Skeletal muscle tissue (tissue), 4 donors: Measurements from ENCODE around the gene VEGFC. TPM values are rescaled to one million over a fixed set of nuclear protein-coding genes. Genes with fewer than 3 reads are reported as not detected.
A peak's percentile ranks its signal among the peaks of the same experiment; 100 is the strongest.

Experiments
- H3K27ac ChIP-seq: one replicate; pipeline ENCODE4 v1.7.0; 2013; ENCODE audit warnings: mild to moderate bottlenecking, low read depth, low read length, inconsistent platforms
- H3K27me3 ChIP-seq, 3 donors: one replicate each; pipeline ENCODE4 v1.7.0; 2013; ENCODE audit warnings: low read length in 3 of 3; ENCODE audit not compliant: control insufficient read depth in 3 of 3, insufficient read depth in 3 of 3
- H3K36me3 ChIP-seq, 3 donors: one replicate each; pipeline ENCODE4 v1.7.0; 2013; ENCODE audit warnings: low read length in 3 of 3; ENCODE audit not compliant: control insufficient read depth in 3 of 3, insufficient read depth in 3 of 3
- H3K4me1 ChIP-seq, 3 donors: one replicate each; pipeline ENCODE4 v1.7.0; 2013; ENCODE audit warnings: low read length in 3 of 3, mild to moderate bottlenecking in 3 of 3; ENCODE audit not compliant: control insufficient read depth in 3 of 3, insufficient read depth in 3 of 3
- H3K4me3 ChIP-seq, 3 donors: one replicate each; pipeline ENCODE4 v1.7.0; 2013; ENCODE audit warnings: low read length in 3 of 3
- H3K9ac ChIP-seq, 3 donors: one replicate each; pipeline ENCODE4 v1.7.0; 2013; ENCODE audit warnings: low read length in 3 of 3, mild to moderate bottlenecking in 3 of 3, moderate library complexity in 2 of 3, low read depth in 1 of 3
- H3K9me3 ChIP-seq, 3 donors: one replicate each; pipeline ENCODE4 v1.7.0; 2013; ENCODE audit warnings: low read length in 3 of 3; ENCODE audit not compliant: control insufficient read depth in 3 of 3
- total RNA-seq: library from RNA; depleted of rRNA; stranded (reverse); fragments of >200 nt; gene quantifications from one replicate; pipeline ENCODE4 v1.2.3, GENCODE V29; 2014
- donor health status: Osteomylitis.

The VEGFC gene
- 6.8 TPM for total RNA-seq

GRCh38 chr4:176792326-176793059 lies at the start of gene VEGFC:
Gene VEGFC (minus strand): TSS chr4:176792922. CDS start chr4:176792311, 611 bp downstream.
- peak within 1 kb of the TSS; percentile 65 to 80 (median 78) for H3K9ac ChIP-seq
- H3K27ac ChIP-seq: peak within 1 kb of the TSS; percentile 34
- no peaks in the 10 kb centered on the region for H3K36me3 ChIP-seq
- H3K9me3 ChIP-seq: no peaks in the 10 kb centered on the region
- peak within 1 kb of the TSS; percentile 63 to 78 (median 75) for H3K4me3 ChIP-seq
- H3K4me1 ChIP-seq: peaks cover 0 to 3% (median 0%) of the 10 kb centered on the region in 3 donors
- peaks cover 0 to 7% (median 0%) of the 10 kb centered on the region in 3 donors for H3K27me3 ChIP-seq

DNA sequence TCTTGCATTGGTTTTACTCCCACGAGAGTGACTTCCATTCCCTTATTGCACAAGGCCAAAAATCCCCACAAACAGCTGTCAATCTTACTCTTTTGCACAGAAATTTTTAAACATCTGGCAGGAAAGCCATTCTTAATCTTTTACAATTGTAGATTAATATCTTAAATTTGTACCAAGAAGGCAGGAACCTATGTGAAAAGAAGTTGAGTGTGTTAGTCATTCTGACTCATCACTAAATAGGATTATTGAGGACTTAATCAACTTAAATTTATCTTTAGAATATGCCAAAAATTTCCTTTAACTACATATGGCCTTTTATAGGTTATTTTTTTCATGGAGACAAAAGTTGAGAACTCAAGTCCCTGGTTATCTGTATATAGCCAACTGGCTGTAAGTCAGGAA lies 49.0 kb upstream of the VEGFC start:
- H3K4me3 ChIP-seq: no peak overlapping the region
- H3K36me3 ChIP-seq: no peaks in the 10 kb centered on the region
- no peak overlapping the region for H3K9ac ChIP-seq
- H3K4me1 ChIP-seq: no peaks in the 10 kb centered on the region
- no peak overlapping the region for H3K27ac ChIP-seq
- peaks cover 0 to 6% (median 0%) of the 10 kb centered on the region in 3 donors for H3K9me3 ChIP-seq
- no peaks in the 10 kb centered on the region for H3K27me3 ChIP-seq

DNA sequence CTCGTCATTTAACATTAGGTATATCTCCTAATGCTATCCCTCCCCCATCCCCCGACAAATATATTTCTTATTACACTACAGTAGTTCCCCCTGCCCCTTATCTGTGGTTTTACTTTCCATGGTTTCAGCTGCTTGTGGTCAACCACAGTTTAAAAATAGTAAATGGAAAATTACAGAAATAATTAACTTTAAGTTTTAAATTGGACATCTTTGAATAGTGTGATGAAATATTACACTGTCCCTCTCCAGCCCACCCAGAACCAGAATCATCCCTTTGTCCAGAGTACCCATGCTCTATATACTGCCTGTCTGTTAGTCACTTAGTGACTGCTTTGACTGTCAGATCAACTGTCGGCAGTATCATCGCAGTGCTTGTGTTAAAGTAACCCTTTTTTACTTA lies 47.4 kb upstream of the VEGFC start:
- Histone ChIP-seq H3K9ac (no peak overlapping the region), H3K4me1 (no peaks in the 10 kb centered on the region), H3K9me3 (no peaks in the 10 kb centered on the region), H3K36me3 (no peaks in the 10 kb centered on the region), H3K27me3 (no peaks in the 10 kb centered on the region), H3K27ac (no peak overlapping the region), H3K4me3 (no peak overlapping the region)

- no peaks in the 10 kb centered on the region for H3K4me1 ChIP-seq
- no peak overlapping the region for H3K4me3 ChIP-seq
- no peak overlapping the region for H3K9ac ChIP-seq
- H3K36me3 ChIP-seq: no peaks in the 10 kb centered on the region
- H3K27ac ChIP-seq: no peak overlapping the region
- H3K9me3 ChIP-seq: no peaks in the 10 kb centered on the region
- H3K27me3 ChIP-seq: no peaks in the 10 kb centered on the region
These were observed 46.9 kb upstream of the VEGFC start for GRCh38 chr4:176839656-176840055.

DNA sequence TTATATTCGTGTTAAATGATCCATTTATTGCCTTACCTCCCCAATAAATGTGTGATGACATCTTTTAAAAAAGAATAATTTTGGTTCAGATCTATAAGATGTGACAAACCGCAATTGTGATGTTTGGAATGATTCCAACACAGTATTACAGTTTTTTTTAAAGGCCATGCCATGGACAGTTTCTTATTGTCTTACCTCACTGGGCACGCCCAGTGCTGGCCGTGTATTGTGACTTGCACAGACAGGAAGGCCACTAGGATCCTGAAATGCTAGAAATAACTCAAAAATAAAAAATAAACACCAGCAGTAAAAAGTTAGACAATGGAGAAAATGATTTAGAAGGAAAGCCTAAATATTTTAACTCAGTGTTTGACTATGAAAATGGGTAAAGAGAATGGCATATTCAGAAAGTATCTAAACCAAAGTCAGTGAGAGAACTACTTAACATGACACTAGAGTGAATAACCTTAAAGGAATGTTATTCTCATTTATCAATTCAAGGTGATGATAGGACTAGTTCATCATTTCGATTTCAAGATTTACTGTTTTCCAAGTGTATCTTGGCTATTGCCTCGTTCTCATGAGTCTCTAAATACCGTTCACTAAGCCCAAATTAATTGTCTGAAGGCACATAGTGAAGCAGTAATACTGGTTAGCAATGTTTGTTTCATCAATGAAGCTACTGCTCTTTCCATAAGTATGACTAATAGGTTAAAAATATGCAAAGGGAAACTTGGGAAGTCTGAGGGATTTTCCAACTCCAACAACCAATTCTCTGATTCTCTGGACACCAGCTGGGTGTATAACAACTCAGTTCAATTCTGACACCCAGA lies 46.1 kb upstream of the VEGFC start:
- H3K9me3 ChIP-seq: no peaks in the 10 kb centered on the region
- no peak overlapping the region for H3K27ac ChIP-seq
- H3K27me3 ChIP-seq: no peaks in the 10 kb centered on the region
- no peaks in the 10 kb centered on the region for H3K36me3 ChIP-seq
- H3K9ac ChIP-seq: no peak overlapping the region
- H3K4me1 ChIP-seq: no peaks in the 10 kb centered on the region
- H3K4me3 ChIP-seq: no peak overlapping the region

GRCh38 chr4:176837169-176837895 lies 44.6 kb upstream of the VEGFC start:
- Histone ChIP-seq H3K4me1 (no peaks in the 10 kb centered on the region), H3K4me3 (no peak overlapping the region), H3K36me3 (no peaks in the 10 kb centered on the region), H3K27ac (no peak overlapping the region), H3K27me3 (no peaks in the 10 kb centered on the region), H3K9me3 (no peaks in the 10 kb centered on the region), H3K9ac (no peak overlapping the region)

DNA sequence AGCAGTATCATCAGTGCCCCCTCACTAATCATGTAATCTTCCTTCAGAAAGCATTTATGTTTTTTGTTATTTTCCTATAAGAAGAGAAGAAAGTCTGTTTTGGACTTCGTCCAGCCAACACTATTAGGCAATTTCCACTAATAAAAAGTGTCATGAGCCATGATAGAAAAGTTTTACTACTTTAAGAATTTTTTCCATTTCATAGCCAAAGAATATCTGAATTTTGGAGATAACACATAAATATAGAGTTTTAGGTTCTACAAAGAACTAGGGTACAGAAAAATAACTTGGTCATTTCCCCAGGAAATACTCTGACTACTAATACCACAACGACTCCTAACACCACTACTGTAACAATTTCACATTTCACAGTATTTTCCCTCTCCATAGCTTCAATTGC lies 41.8 kb upstream of the VEGFC start:
- no peaks in the 10 kb centered on the region for H3K27me3 ChIP-seq
- H3K27ac ChIP-seq: no peak overlapping the region
- H3K4me1 ChIP-seq: no peaks in the 10 kb centered on the region
- H3K4me3 ChIP-seq: no peak overlapping the region
- no peak overlapping the region for H3K9ac ChIP-seq
- H3K9me3 ChIP-seq: no peaks in the 10 kb centered on the region
- H3K36me3 ChIP-seq: no peaks in the 10 kb centered on the region

DNA sequence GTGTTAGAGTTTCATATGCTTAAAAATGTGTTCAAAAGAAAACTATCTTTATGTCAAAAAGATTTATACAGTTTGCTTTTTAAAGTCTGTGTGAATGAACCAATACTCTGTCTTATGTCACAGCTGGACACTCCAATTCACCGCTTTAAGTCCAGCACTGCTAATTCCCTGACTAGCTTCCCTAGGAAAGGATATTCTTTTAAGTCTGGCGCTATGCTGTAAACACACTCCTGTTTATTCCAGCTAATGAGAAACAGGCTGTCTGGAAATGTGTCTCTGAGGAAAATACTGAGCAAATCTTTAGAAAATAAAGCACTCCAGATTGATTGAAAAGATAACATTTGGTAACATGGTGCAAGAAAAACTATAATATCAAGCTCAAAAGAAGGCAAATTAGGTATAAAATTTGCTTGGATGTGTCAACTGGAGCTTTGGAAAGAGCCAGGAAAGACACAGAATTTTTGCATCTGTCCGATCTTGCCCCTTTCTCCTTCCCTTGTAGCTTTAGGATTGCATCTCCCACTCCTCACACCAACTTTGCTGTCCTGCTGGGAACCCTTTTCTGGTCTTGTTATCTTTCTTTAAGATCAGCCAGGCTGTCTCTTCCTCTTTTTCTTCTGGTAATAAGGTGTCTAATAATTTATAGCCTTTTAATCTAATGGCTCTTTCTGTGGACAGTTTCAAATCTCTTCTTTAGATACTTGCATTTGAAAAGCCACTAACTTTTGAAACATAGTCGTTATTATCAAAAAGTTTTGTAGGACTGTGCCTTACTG lies 40.9 kb upstream of the VEGFC start:
- Histone ChIP-seq H3K4me3 (no peak overlapping the region), H3K27me3 (no peaks in the 10 kb centered on the region), H3K9ac (no peak overlapping the region), H3K9me3 (no peaks in the 10 kb centered on the region), H3K4me1 (no peaks in the 10 kb centered on the region), H3K36me3 (no peaks in the 10 kb centered on the region), H3K27ac (no peak overlapping the region)

DNA sequence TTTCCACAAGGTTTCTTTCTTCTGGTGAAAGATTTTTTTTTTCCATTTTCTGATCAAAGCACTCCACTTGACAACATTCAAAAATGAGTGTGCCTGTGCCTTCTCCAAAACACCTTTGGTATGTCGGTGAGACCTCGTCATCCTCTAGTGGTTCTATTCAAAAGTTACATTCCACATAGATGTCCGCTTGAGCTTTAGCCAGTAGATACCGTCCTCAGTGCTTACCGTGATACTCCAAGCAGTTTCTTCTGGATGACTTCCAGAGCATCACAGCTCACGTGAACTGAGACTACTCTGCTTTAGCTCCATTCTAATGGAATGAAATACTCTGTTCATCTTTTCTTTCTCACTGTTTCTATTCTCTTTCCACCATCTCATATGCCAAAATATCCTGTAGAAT lies 38.2 kb upstream of the VEGFC start:
- Histone ChIP-seq H3K4me1 (no peaks in the 10 kb centered on the region), H3K9ac (no peak overlapping the region), H3K27ac (no peak overlapping the region), H3K36me3 (no peaks in the 10 kb centered on the region), H3K27me3 (no peaks in the 10 kb centered on the region), H3K9me3 (no peaks in the 10 kb centered on the region), H3K4me3 (no peak overlapping the region)
